Right ventricle myocardium superior (tissue), 1 donor: ENCODE data around the gene HSPA13. TPM values are rescaled to one million over a fixed set of nuclear protein-coding genes. Genes with fewer than 3 reads are reported as not detected.
"Not testable (repeated sequence)": the region's sequence is repeated elsewhere in the genome, so short reads cannot be mapped to it uniquely, and the experiment has no call there.

Source experiments
- ATAC-seq: fragments of 200-7000 bp; cut with Tn5 transposase; one replicate; pipeline ENCODE4 v1.9.1; 2020; ENCODE audit warnings: mild to moderate bottlenecking; ENCODE audit not compliant: poor library complexity
- DNase-seq: peaks from one replicate; pipeline ENCODE4 v3.0.0-alpha.2; 2020
- intact Hi-C: fragments of 100-400 bp; cut with DNase I; formaldehyde crosslinking; loops from one replicate; pipeline ENCODE4 v1.11.2; 2022
- total RNA-seq: library from RNA; stranded (reverse); fragmentation: NEBNext Ultra II Directional; extraction: Animal tissue kit (Norgen Biotek cat#: 25700); gene quantifications from one replicate; pipeline ENCODE4 v1.2.1, GENCODE V29; 2021
- donor health status: DM: no; HTN: yes; CAD: no; lungs with severe emphysema.

Gene HSPA13
- total RNA-seq, 1 donor from 2014 or later, result 10.8 TPM

- intact Hi-C loops, result no loop called here
- DNase-seq (no peak), ATAC-seq (no peak)
These were observed 29.7 kb downstream of the HSPA13 start for GRCh38 chr21:14353231-14353630.

- DNase-seq, ATAC-seq, intact Hi-C loops: not testable (repeated sequence)
These were observed 55.6 kb downstream of the HSPA13 start for GRCh38 chr21:14327346-14327745.

- no peak for ATAC-seq
These were observed 57.4 kb downstream of the HSPA13 start for GRCh38 chr21:14325595-14325994.

More at GRCh38 chr21:14325595-14325994, 57.4 kb downstream of the HSPA13 start:
- intact Hi-C loops, result no loop called here
- no peak for DNase-seq

Other genes with a start within 250 kb of the HSPA13 start
- gene LIPI, start 172.2 kb downstream of the HSPA13 start, total RNA-seq, result not detected
- not detected for gene RBM11, start 167.0 kb downstream of the HSPA13 start, total RNA-seq
- 1.3 TPM for gene SAMSN1, start 163.2 kb upstream of the HSPA13 start, total RNA-seq